Measurements from ENCODE around the gene ZNF608. TPM values are rescaled to one million over a fixed set of nuclear protein-coding genes. Genes with fewer than 3 reads are reported as not detected.

The ZNF608 gene
- total RNA-seq, 3 donors from 2014 or later: 15.7 to 82.1 (median 58.7) TPM

DNA sequence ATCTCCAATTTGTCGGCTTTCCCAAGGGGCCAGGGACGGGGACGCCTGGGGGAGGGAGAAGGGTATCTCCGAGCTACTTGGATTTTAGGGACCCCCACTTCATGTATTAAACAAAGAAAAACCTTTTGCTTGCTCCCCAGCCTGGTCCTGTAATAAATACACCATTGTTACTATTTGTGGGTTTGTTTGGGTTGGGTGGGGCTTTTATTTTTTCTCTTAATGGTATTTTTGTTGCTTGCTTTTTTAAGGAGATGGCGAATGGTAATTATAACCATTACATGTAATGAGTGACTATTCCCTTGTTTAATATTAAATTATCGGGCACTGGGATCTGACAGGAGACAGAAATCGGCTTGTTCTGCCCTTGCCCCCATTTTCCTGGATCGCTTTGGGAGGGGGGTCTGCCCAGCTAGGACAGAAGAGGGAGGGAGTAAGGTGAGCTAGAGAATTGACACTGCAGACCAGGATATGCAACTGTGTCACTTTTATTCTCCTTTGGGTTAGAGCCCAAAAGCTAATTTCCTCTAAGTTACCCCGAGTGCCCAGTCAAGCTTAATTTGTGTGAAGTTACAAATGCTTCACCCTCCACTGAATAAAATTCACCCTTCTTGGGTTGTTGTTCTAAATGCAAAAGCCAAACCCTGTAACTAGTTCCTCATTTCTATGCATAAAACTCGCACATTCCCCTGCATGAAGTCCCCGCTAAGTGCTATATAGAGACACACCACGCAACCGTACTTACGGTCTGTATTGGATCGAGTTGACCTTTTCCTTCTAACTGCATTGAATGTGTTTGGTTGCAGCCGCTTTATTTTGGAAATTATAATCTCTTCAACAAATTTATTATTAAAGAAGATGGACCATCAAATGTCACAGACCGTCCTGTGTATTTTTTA lies 1.6 kb upstream of the ZNF608 start:
- DNase-seq (ENCODE audit: low spot score in 2 of 2): no peak
- H3K27me3 ChIP-seq: no peaks in the 10 kb centered on the region
- peak overlapping the region; percentile 50 to 77 (median 70) for H3K4me3 ChIP-seq
- no peaks in the 10 kb centered on the region for H3K36me3 ChIP-seq
- peak overlapping the region; percentile 97 to 98 for H3K27ac ChIP-seq
- intact Hi-C loops (cut with DNase I; ENCODE audit: low total_unique reads): no loop called here
- TF ChIP-seq POLR2AphosphoS5 (IDR thresholded peaks at IDR 0.05) (no peak), POLR2A (IDR thresholded peaks at IDR 0.05) (no peak), CTCF (IDR thresholded peaks at IDR 0.05) (peak in 1 of 3 donors; percentile 19)
- H3K9me3 ChIP-seq: no peaks in the 10 kb centered on the region
- no peaks in the 10 kb centered on the region for H3K4me1 ChIP-seq

GRCh38 chr5:124746916-124747790 lies 714 bp upstream of the ZNF608 start:
- H3K36me3 ChIP-seq: no peaks in the 10 kb centered on the region
- H3K9me3 ChIP-seq: no peaks in the 10 kb centered on the region
- TF ChIP-seq CTCF (IDR thresholded peaks at IDR 0.05) (no peak), POLR2A (IDR thresholded peaks at IDR 0.05) (peak; percentile 36), POLR2AphosphoS5 (IDR thresholded peaks at IDR 0.05) (peak; percentile 49 to 76 (median 57))
- peak overlapping the region; percentile 50 to 77 (median 70) for H3K4me3 ChIP-seq
- DNase-seq (ENCODE audit: low spot score in 2 of 2): peak; percentile 63 to 87
- H3K4me1 ChIP-seq: no peaks in the 10 kb centered on the region
- H3K27ac ChIP-seq: peak overlapping the region; percentile 97 to 98
- H3K27me3 ChIP-seq: no peaks in the 10 kb centered on the region
- intact Hi-C loops (cut with DNase I; ENCODE audit: low total_unique reads): no loop called here

DNA sequence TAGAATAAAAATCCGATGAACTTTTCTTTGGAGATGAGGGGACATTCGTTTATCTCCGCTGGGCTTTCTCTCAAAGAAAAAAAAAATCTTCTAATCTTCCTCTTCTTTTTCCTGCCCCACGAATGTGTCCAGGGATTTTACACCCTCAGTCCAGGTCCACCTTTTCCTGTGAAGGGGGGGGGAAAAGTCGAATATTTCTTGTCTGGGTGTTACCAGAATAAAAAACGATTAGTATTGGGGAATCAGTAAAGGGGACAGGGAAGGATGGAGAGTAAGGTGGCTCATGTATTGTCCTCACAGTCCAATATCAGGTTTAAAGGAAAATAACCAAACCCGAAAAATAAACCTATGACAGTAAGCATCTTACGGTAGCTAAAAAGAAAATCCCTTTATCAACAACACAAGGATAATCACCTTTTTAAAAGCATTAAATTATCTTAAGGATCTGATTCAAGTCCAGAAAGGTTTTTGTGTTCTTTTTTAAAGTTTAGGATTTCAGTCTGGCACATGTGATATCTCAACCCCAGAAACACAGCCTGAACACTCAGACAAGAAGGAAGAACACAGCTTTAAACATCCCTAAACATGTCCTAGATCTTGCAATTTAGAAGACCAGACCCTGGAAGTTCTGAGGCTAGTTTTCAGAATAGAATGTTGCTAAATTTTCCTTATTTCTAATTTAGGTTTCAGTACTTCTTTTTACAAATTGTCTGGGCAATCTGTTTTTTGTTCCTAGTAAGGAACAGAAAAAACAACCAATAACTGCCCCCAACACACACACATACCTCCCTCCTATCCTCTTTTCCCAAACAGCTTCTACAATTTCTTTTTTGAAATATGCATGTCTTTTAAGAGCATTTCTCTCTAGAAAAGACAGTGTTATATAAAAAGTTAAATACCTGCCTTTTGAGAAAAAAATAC lies 1.2 kb downstream of the ZNF608 start:
- no peak for DNase-seq (ENCODE audit: low spot score in 2 of 2)
- Histone ChIP-seq H3K4me1 (peaks cover 0 to 10% of the 10 kb centered on the region in 2 donors), H3K36me3 (no peaks in the 10 kb centered on the region), H3K27me3 (no peaks in the 10 kb centered on the region), H3K27ac (peak overlapping the region; percentile 97 to 98), H3K9me3 (no peaks in the 10 kb centered on the region), H3K4me3 (peak overlapping the region; percentile 50 to 77 (median 70))
- intact Hi-C loops (cut with DNase I; ENCODE audit: low total_unique reads): no loop called here
- TF ChIP-seq CTCF (IDR thresholded peaks at IDR 0.05) (no peak), POLR2AphosphoS5 (IDR thresholded peaks at IDR 0.05) (no peak), POLR2A (IDR thresholded peaks at IDR 0.05) (no peak)

GRCh38 chr5:124744170-124744971 lies 2.1 kb downstream of the ZNF608 start:
- no peaks in the 10 kb centered on the region for H3K27me3 ChIP-seq
- H3K4me3 ChIP-seq: peak overlapping the region; percentile 50 to 77 (median 70)
- no peaks in the 10 kb centered on the region for H3K9me3 ChIP-seq
- peak overlapping the region; percentile 97 to 98 for H3K27ac ChIP-seq
- H3K4me1 ChIP-seq: peaks cover 0 to 12% of the 10 kb centered on the region in 2 donors
- TF ChIP-seq POLR2A (IDR thresholded peaks at IDR 0.05) (no peak), POLR2AphosphoS5 (IDR thresholded peaks at IDR 0.05) (peak in 1 of 3 donors; percentile 14), CTCF (IDR thresholded peaks at IDR 0.05) (peak in 1 of 3 donors; percentile 6)
- DNase-seq (ENCODE audit: low spot score in 2 of 2): peak in 1 of 2 donors; percentile 51
- no peaks in the 10 kb centered on the region for H3K36me3 ChIP-seq
- intact Hi-C loops (cut with DNase I; ENCODE audit: low total_unique reads): no loop called here
